NCI-H510A (cell line): ENCODE measurements around the gene CGB1.
"Not testable (repeated sequence)": the region's sequence is repeated elsewhere in the genome, so short reads cannot be mapped to it uniquely, and the experiment has no call there.

Experiments used
- DNase-seq: peaks from one replicate; lab custom pipeline; 2025; lab: John Stamatoyannopoulos, UW

CGB1 gene

GRCh38 chr19:49057636-49058234 lies 21.0 kb upstream of the CGB1 start, which contains the start of gene CGB7:
CGB7 (minus strand) TSS chr19:49057749; CDS start chr19:49055375, 2,374 bp downstream.
- no peak for DNase-seq

- not testable (repeated sequence) for DNase-seq
Observed at GRCh38 chr19:49056902-49057596, 20.4 kb upstream of the CGB1 start.

- no peak for DNase-seq
Observed at GRCh38 chr19:49056101-49056901, 19.6 kb upstream of the CGB1 start.

- not testable (repeated sequence) for DNase-seq
Observed at GRCh38 chr19:49050376-49051033, 13.8 kb upstream of the CGB1 start.

- DNase-seq, result not testable (repeated sequence)
Observed at GRCh38 chr19:49049834-49050233, 13.1 kb upstream of the CGB1 start.

- DNase-seq, result not testable (repeated sequence)
Observed at GRCh38 chr19:49049011-49049410, 12.3 kb upstream of the CGB1 start, which contains the start of gene CGB8. CGB8 (minus strand) TSS chr19:49049111; CDS start chr19:49048739, 372 bp downstream.

GRCh38 chr19:49043548-49043947 lies 6.9 kb upstream of the CGB1 start, which contains the start of gene CGB5:
CGB5 (plus strand) TSS chr19:49043848; CDS start chr19:49044210, 362 bp downstream.
- DNase-seq, result not testable (repeated sequence)

GRCh38 chr19:49042666-49043065 lies 6.0 kb upstream of the CGB1 start:
- DNase-seq, result not testable (repeated sequence)

GRCh38 chr19:49042177-49042576 lies 5.5 kb upstream of the CGB1 start:
- DNase-seq, result no peak

GRCh38 chr19:49039736-49040135 lies 3.0 kb upstream of the CGB1 start:
- not testable (repeated sequence) for DNase-seq

- DNase-seq, result not testable (repeated sequence)
Observed at GRCh38 chr19:49038557-49039276, 2.0 kb upstream of the CGB1 start.

GRCh38 chr19:49038111-49038510 lies 1.4 kb upstream of the CGB1 start:
- DNase-seq, result not testable (repeated sequence)

GRCh38 chr19:49031642-49032301 lies 4.9 kb downstream of the CGB1 start, which contains the start of gene CGB2:
CGB2 (plus strand) TSS chr19:49031890; CDS start chr19:49032096, 206 bp downstream.
- DNase-seq, result not testable (repeated sequence)

- DNase-seq, result not testable (repeated sequence)
Observed at GRCh38 chr19:49030323-49030722, 6.4 kb downstream of the CGB1 start.

- DNase-seq, result not testable (repeated sequence)
Observed at GRCh38 chr19:49029749-49030148, 6.9 kb downstream of the CGB1 start.

GRCh38 chr19:49028686-49029085 lies 8.0 kb downstream of the CGB1 start:
- DNase-seq, result not testable (repeated sequence)

GRCh38 chr19:49025599-49025998 lies 11.1 kb downstream of the CGB1 start:
- not testable (repeated sequence) for DNase-seq

GRCh38 chr19:49025088-49025487 lies 11.6 kb downstream of the CGB1 start:
- not testable (repeated sequence) for DNase-seq

GRCh38 chr19:49024233-49024632 lies 12.5 kb downstream of the CGB1 start, which contains the start of gene CGB3:
CGB3 (minus strand) TSS chr19:49024333; CDS start chr19:49023971, 362 bp downstream.
- not testable (repeated sequence) for DNase-seq

GRCh38 chr19:49022116-49022515 lies 14.6 kb downstream of the CGB1 start:
- no peak for DNase-seq
